ENCODE results near the gene PCDH7. TPM values are rescaled to one million over a fixed set of nuclear protein-coding genes. Genes with fewer than 3 reads are reported as not detected.

The PCDH7 gene
- total RNA-seq, 6 donors from 2014 or later: 2.0 to 12.9 (median 5.9) TPM

DNA sequence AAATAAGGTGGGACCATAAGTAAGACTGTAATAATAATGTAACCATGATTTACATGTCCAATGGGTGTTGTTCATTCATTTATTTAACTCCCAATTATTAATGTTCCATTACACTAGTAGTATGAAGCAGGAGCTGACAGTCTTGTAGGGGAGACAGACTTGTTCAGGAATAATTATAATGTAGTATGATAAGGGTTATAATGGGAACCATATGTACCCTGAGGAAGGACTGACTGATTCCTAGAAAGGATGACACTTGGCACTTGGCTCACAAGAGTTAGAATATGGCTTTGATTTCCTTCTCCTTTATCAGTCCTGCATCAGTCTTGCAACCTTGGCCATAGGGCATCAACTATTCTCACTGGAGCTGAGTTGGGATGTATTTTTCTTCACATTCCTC lies 24.2 kb downstream of the PCDH7 start:
- Histone ChIP-seq H3K27me3 (no peaks in the 10 kb centered on the region), H3K4me3 (no peak overlapping the region), H3K27ac (no peak overlapping the region), H3K9me3 (no peaks in the 10 kb centered on the region), H3K4me1 (no peaks in the 10 kb centered on the region), H3K36me3 (no peaks in the 10 kb centered on the region)
- DNase-seq (no peak), ATAC-seq (ENCODE audit: low FRiP score in 2 of 2) (no peak)
- TF ChIP-seq EP300 (IDR thresholded peaks at IDR 0.05) (no peak), POLR2AphosphoS5 (IDR thresholded peaks at IDR 0.05) (no peak), POLR2A (IDR thresholded peaks at IDR 0.05) (no peak)
- TF ChIP-seq, protein P1, sequence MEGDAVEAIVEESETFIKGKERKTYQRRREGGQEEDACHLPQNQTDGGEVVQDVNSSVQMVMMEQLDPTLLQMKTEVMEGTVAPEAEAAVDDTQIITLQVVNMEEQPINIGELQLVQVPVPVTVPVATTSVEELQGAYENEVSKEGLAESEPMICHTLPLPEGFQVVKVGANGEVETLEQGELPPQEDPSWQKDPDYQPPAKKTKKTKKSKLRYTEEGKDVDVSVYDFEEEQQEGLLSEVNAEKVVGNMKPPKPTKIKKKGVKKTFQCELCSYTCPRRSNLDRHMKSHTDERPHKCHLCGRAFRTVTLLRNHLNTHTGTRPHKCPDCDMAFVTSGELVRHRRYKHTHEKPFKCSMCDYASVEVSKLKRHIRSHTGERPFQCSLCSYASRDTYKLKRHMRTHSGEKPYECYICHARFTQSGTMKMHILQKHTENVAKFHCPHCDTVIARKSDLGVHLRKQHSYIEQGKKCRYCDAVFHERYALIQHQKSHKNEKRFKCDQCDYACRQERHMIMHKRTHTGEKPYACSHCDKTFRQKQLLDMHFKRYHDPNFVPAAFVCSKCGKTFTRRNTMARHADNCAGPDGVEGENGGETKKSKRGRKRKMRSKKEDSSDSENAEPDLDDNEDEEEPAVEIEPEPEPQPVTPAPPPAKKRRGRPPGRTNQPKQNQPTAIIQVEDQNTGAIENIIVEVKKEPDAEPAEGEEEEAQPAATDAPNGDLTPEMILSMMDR (IDR thresholded peaks at IDR 0.05): no peak

DNA sequence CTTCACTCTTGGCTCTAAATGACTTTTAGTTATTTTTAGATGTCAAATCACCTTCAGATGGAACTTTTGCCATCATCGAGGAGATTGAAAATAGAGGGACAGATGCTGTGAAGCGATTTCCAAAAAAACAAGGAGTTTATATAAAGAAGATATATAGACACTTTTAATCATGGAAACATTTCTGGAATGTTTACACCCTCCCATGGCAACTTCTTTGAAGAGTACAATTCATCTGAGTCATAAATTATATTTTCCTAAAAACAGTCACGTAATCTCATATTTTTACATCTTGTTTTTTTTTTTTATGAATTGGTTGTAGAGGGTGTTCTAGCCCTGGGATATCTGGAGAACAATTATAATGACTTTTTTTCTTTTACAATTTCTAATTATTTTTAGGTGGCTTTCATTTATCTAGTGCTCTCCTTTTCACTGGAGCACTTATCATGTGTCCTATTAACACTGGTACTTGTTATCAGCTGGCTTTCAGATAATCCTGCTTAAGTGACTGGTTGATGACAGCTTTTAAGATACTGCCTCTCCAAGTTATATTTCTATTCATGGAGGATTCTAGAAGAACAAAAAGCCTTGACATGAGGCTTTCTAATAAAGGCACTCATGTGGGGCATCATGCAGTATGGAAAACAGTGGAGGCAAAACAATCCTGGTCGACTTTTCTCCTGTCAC lies 24.9 kb downstream of the PCDH7 start:
- no peak overlapping the region for H3K27ac ChIP-seq
- no peak for DNase-seq

DNA sequence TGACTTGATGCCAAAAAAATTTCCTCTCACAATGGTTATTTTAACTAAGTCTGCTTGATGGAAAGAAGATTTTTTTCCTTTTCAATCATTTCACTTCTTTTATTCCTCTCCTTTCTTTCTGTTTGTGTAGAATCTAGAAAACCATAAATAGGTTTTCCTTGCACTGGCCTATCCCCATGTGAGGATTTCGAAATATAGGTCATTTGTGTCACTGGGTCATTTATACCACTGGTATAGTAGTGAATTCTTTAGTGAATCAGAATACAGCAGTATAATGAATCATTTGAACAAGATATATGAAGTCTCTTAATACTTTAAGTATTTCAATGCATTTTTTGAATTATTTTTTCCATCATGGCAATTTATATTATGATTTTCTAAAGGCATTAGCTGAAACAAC lies 26.6 kb downstream of the PCDH7 start:
- no peak overlapping the region for H3K27ac ChIP-seq
- H3K27me3 ChIP-seq: no peaks in the 10 kb centered on the region
- H3K36me3 ChIP-seq: no peaks in the 10 kb centered on the region
- H3K4me1 ChIP-seq: no peaks in the 10 kb centered on the region
- H3K9me3 ChIP-seq: no peaks in the 10 kb centered on the region
- no peak overlapping the region for H3K4me3 ChIP-seq
- WGBS, 2 donors: 30 to 44% methylated on average over 1 of the region's 1 CpG
- no peak for DNase-seq
- TF ChIP-seq EP300 (IDR thresholded peaks at IDR 0.05) (no peak), POLR2AphosphoS5 (IDR thresholded peaks at IDR 0.05) (no peak), POLR2A (IDR thresholded peaks at IDR 0.05) (no peak)
- TF ChIP-seq, protein P1 (IDR thresholded peaks at IDR 0.05): no peak
- ATAC-seq (ENCODE audit: low FRiP score in 2 of 2): no peak

More for the DNA sequence above, 24.9 kb downstream of the PCDH7 start:
- no peaks in the 10 kb centered on the region for H3K36me3 ChIP-seq
- WGBS, 2 donors: 68 to 80% methylated on average over 4 of the region's 4 CpGs
- no peaks in the 10 kb centered on the region for H3K27me3 ChIP-seq
- TF ChIP-seq, protein P1 (IDR thresholded peaks at IDR 0.05): no peak
- no peak for TF ChIP-seq POLR2A (IDR thresholded peaks at IDR 0.05)
- TF ChIP-seq EP300 (IDR thresholded peaks at IDR 0.05): no peak
- no peak for TF ChIP-seq POLR2AphosphoS5 (IDR thresholded peaks at IDR 0.05)
- ATAC-seq (ENCODE audit: low FRiP score in 2 of 2): no peak
- H3K9me3 ChIP-seq: no peaks in the 10 kb centered on the region
- no peaks in the 10 kb centered on the region for H3K4me1 ChIP-seq
- H3K4me3 ChIP-seq: no peak overlapping the region

DNA sequence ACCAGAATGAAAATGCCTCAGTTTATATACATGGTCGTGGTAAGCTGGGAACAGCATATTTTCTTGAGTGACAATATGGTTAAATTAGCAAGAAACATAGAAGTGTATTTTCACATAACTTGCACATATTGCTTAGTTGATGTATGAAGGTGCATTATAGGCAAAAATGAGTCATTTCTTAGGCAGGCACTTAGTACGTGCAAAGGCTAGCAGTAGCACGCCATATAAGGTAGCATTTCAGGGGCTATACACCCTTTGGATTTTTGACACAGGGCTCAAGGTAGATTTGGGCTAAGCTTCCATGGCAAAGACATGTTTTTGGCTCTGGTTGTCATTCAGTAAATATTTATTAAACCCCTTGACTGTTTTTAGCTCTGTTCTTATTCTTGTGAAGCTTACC lies 33.1 kb downstream of the PCDH7 start:
- Histone ChIP-seq H3K27ac (no peak overlapping the region), H3K27me3 (no peaks in the 10 kb centered on the region), H3K4me3 (no peak overlapping the region), H3K36me3 (no peaks in the 10 kb centered on the region), H3K9me3 (no peaks in the 10 kb centered on the region), H3K4me1 (no peaks in the 10 kb centered on the region)
- DNase-seq: no peak
- WGBS, 2 donors: 62 to 75% methylated on average over 3 of the region's 3 CpGs
- no peak for TF ChIP-seq POLR2AphosphoS5 (IDR thresholded peaks at IDR 0.05)
- TF ChIP-seq, protein P1 (IDR thresholded peaks at IDR 0.05): no peak
- TF ChIP-seq EP300 (IDR thresholded peaks at IDR 0.05): no peak
- TF ChIP-seq POLR2A (IDR thresholded peaks at IDR 0.05): no peak
- ATAC-seq (ENCODE audit: low FRiP score in 2 of 2): no peak

DNA sequence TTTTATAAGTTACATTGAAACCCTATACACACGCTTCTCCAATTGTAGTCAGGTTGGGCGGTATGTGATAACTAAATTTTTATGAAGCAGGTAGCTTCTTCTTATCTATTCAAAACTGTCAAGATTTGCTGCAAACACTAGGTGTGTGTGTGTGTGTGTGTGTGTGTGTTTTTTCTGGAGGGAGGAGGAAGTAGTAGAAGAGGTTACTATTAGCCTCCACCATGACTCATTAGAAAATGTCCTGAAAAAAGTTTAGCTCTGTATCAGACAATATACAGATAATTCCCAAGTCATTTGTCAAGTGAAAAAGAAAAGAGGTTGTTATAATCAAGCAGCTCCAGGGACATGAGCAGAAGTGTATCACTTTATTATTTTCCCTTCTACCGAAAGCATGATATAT lies 33.9 kb downstream of the PCDH7 start:
- no peak overlapping the region for H3K27ac ChIP-seq
- ATAC-seq (ENCODE audit: low FRiP score in 2 of 2): no peak
- no peak overlapping the region for H3K4me3 ChIP-seq
- H3K36me3 ChIP-seq: no peaks in the 10 kb centered on the region
- H3K4me1 ChIP-seq: no peaks in the 10 kb centered on the region
- no peak for DNase-seq
- TF ChIP-seq POLR2AphosphoS5 (IDR thresholded peaks at IDR 0.05) (no peak), EP300 (IDR thresholded peaks at IDR 0.05) (no peak)
- TF ChIP-seq, protein P1 (IDR thresholded peaks at IDR 0.05): no peak
- H3K9me3 ChIP-seq: no peaks in the 10 kb centered on the region
- WGBS, 2 donors: 90 to 95% methylated on average over 3 of the region's 3 CpGs
- no peaks in the 10 kb centered on the region for H3K27me3 ChIP-seq
